Testis (tissue), 2 donors: Measurements from ENCODE around the gene ACBD6.

Experiments
- CTCF ChIP-seq, 3 experiments: fragments of 450-650 bp in 2 of 3; fragments of 200-600 bp in 1 of 3; sonication (generic) in 1 of 3; IDR thresholded peaks; one replicate each; pipeline ENCODE4 v1.5.1; 2016 to 2019; ENCODE audit warnings: antibody characterized with exemption in 3 of 3, mild to moderate bottlenecking in 2 of 3, moderate library complexity in 1 of 3
- POLR2A ChIP-seq: fragments of 450-650 bp; IDR thresholded peaks from one replicate; pipeline ENCODE4 v1.6.1; 2017; ENCODE audit warnings: antibody characterized with exemption, mild to moderate bottlenecking, moderate library complexity

DNA sequence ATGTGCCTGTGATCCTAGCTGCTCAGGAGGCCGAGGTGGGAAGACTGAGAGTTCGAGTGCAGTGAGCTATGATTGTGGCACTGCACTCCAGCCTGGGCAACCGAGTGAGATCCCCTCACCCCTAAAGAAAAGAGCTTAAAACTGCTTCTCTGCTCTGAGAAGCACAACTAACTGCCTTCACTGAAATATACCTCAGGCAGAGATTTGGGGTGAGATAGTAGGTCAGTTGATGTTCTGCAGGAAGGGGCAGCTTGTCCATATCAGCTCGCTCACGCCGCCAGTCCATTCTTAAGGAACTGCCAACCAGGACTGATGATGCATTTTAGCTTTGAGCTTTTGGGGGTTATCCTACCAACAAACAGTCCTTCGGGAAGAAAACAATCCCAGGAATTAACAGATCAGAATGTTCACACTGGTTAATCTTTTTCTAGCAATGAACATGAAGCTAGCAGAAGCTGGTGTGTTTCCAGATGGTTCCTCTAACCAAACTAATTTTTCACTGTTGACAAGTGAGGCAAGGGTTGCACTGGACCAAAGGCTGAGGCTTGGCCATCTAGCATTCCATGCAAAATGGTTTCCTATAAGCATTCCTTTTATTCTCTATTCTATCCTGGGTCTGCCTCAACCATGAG lies 240.7 kb downstream of the ACBD6 start:
- TF ChIP-seq CTCF (IDR thresholded peaks at IDR 0.05) (no peak), POLR2A (no peak)
